Right cardiac atrium (tissue), 5 donors: ENCODE data around the gene XPR1. TPM values are rescaled to one million over a fixed set of nuclear protein-coding genes. Genes with fewer than 3 reads are reported as not detected.

Experiments
- ATAC-seq, 2 donors: fragments of 200-7000 bp; cut with Tn5 transposase; one replicate each; pipeline versions ENCODE4 v1.8.0 to v1.9.1; 2020; ENCODE audit warnings: moderate library complexity in 2 of 2, mild to moderate bottlenecking in 1 of 2
- DNase-seq, 3 donors: peaks; one replicate each; pipeline ENCODE4 v3.0.0-alpha.2; 2020
- H3K27ac ChIP-seq: one replicate; pipeline ENCODE4 v1.5.1; 2013; ENCODE audit warnings: mild to moderate bottlenecking, low read length, control low read depth, moderate library complexity
- H3K27me3 ChIP-seq: one replicate; pipeline ENCODE4 v1.6.1; 2013; ENCODE audit not compliant: control insufficient read depth, insufficient read depth
- H3K4me1 ChIP-seq: one replicate; pipeline ENCODE4 v1.6.1; 2013; ENCODE audit warnings: low read length; ENCODE audit not compliant: control insufficient read depth, insufficient read depth
- H3K4me3 ChIP-seq: one replicate; pipeline ENCODE4 v1.5.1; 2013; ENCODE audit warnings: low read length, control low read depth
- H3K9me3 ChIP-seq: one replicate; pipeline ENCODE4 v1.6.1; 2013; ENCODE audit warnings: low read length; ENCODE audit not compliant: control insufficient read depth
- WGBS: extraction: QIAGEN DNeasy Blood & Tissue Kit; methylation state at CpG from one replicate; pipeline ENCODE4 v1.1.7; 2013; 5-methylcytosine and 5-hydroxymethylcytosine counted together
- intact Hi-C, 4 donors: fragments of 100-400 bp; cut with DNase I; formaldehyde crosslinking; loops; one replicate each; pipeline versions ENCODE4 v1.11.0 to v1.14.0; 2022 to 2023
- polyA plus RNA-seq: library from polyadenylated mRNA; stranded (reverse); fragments of 200-250 nt; gene quantifications from one replicate; pipeline ENCODE4 v1.2.3, GENCODE V29; 2013
- total RNA-seq, 4 donors: library from RNA; stranded (reverse); fragmentation: NEBNext Ultra II Directional; extraction: Animal tissue kit (Norgen Biotek cat#: 25700); gene quantifications; one replicate each; pipeline ENCODE4 v1.2.1, GENCODE V29; 2021
- donor health status: healthy with polysubstance abuse.
- donor health status: DM: no; HTN: yes; CAD: no.
- donor health status: DM: no; HTN: no; CAD: no.
- donor health status: DM: no; HTN: yes; CAD: no; lungs with severe emphysema.
- donor health status: DM: yes; HTN: yes; CAD: no.

XPR1 gene
- total and polyA plus RNA-seq, 5 donors = 10.7 to 33.4 (median 31.4) TPM

DNA sequence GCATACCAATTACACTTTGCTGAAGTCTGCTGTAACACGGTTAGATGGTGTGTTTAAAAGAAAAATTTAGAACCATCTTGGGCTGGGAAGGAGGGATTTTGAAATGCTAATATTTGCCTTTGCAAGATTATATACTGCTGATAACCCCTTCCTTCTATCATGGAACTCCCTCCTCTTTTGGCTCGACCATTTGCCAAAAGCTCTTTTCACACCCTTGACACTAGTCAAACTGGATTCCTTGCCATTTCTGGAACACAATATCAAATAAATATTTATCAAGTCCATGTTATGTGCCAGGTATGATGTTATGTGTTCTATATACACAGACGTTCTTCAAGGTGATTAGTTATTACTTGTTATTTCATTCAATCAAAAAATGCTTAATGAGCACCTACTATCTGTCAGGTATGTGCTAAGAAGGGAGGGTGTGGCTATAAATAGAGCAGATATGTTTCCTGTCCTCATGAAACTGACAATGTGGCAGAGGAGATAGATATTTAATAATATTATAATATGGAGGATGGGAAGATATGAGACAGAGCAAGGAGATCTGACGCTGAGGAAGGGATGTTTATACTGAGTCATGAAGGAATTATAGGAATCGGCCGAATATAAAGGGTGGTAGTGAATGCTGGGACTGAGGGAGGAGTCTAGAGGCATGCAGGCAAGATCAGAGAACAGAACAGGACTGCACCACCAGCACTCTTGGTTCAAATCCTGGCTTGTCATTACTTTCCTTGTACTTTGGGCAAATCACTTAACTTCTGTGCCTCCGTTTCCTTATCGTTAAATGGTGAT, 16.1 kb upstream of the XPR1 start:
- 64% methylated on average over 8 of the region's 8 CpGs for WGBS
- DNase-seq = no peak
- Histone ChIP-seq H3K9me3 (no peaks in the 10 kb centered on the region), H3K4me1 (peaks cover 2% of the 10 kb centered on the region), H3K4me3 (no peak overlapping the region), H3K27ac (no peak overlapping the region), H3K27me3 (no peaks in the 10 kb centered on the region)
- ATAC-seq = no peak
- intact Hi-C loops = loop anchor here in 1 of 4 donors (10.0 kb wide), 1 partner anchor 71 kb away; no protein-coding TSS in a partner anchor

DNA sequence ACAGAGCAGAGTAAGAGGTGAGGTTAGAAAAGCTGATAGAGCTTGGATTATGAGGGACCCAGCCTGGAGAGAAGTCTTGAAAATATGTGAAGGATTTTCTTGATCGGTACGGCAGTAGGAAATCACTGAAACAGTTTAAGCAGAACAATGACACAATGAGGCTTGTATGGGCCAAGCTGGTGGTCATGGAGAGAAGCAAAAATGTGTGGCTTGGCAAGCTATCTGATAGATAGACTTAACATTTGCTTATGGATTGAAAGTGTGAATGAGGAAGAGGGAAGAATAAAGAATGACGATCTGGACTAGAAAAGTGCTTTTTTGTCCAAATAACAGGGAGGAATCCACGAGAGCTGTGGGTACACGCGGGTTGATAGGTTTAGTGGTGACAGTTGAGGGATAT, 15.4 kb upstream of the XPR1 start:
- no peaks in the 10 kb centered on the region for H3K27me3 ChIP-seq
- intact Hi-C loops = loop anchor here in 1 of 4 donors (10.0 kb wide), 1 partner anchor 72 kb away; no protein-coding TSS in a partner anchor
- DNase-seq (no peak), ATAC-seq (no peak)
- WGBS = 70% methylated on average over 6 of the region's 6 CpGs
- H3K4me1 ChIP-seq = peaks cover 2% of the 10 kb centered on the region
- H3K4me3 ChIP-seq = no peak overlapping the region
- no peak overlapping the region for H3K27ac ChIP-seq
- no peaks in the 10 kb centered on the region for H3K9me3 ChIP-seq

DNA sequence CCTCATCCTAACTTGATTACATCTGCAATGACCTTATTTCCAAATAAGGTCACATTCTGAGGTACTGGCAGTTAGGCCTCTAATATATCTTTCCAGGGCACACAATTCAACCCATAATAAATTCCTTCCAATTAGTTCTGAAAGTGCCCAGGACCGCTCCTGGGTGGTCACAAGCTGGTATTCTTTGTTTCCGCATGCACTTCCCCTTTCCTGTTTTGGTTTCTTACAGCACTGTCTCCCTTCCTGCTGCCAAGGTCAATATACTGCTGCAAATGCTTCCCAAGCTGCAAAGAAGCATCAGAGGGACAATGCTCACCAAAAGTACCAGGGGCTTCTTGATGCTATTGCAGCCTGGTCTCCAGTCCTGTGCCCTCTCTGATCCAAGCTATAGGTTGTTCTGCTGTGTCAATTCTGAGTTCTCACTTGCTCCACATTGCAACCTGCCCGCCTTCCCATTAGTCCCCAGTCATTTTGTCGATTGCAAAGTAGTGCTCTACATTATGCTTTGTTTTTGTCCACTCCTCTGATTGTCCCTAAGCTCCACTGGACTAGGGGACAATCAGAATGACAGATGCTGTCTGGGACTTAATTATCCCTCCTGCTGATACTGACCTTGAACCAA, 13.9 kb upstream of the XPR1 start:
- DNase-seq = no peak
- no peak overlapping the region for H3K4me3 ChIP-seq
- H3K9me3 ChIP-seq = no peaks in the 10 kb centered on the region
- H3K4me1 ChIP-seq = peaks cover 2% of the 10 kb centered on the region
- no peak for ATAC-seq
- H3K27ac ChIP-seq = no peak overlapping the region
- intact Hi-C loops = loop anchor here in 1 of 4 donors (10.0 kb wide), 1 partner anchor 73 kb away; no protein-coding TSS in a partner anchor
- 74% methylated on average over 4 of the region's 4 CpGs for WGBS
- no peaks in the 10 kb centered on the region for H3K27me3 ChIP-seq

- WGBS = 81% methylated on average over 4 of the region's 4 CpGs
- intact Hi-C loops = no loop called here
- Histone ChIP-seq H3K27ac (no peak overlapping the region), H3K27me3 (no peaks in the 10 kb centered on the region), H3K4me3 (no peak overlapping the region), H3K4me1 (peaks cover 2% of the 10 kb centered on the region), H3K9me3 (no peaks in the 10 kb centered on the region)
- DNase-seq = no peak
- no peak for ATAC-seq
These were observed 11.2 kb upstream of the XPR1 start for GRCh38 chr1:180620581-180620980.

GRCh38 chr1:180622658-180623508, 8.9 kb upstream of the XPR1 start:
- Histone ChIP-seq H3K27me3 (no peaks in the 10 kb centered on the region), H3K27ac (no peak overlapping the region), H3K4me1 (no peaks in the 10 kb centered on the region), H3K9me3 (no peaks in the 10 kb centered on the region), H3K4me3 (no peak overlapping the region)
- ATAC-seq (no peak), DNase-seq (no peak)
- intact Hi-C loops = no loop called here
- WGBS = 93% methylated on average over 10 of the region's 10 CpGs

GRCh38 chr1:180623579-180624347, 8.1 kb upstream of the XPR1 start:
- H3K9me3 ChIP-seq = no peaks in the 10 kb centered on the region
- 68% methylated on average over 3 of the region's 3 CpGs for WGBS
- no peaks in the 10 kb centered on the region for H3K4me1 ChIP-seq
- intact Hi-C loops = no loop called here
- no peak overlapping the region for H3K27ac ChIP-seq
- DNase-seq = no peak
- H3K4me3 ChIP-seq = no peak overlapping the region
- no peak for ATAC-seq
- no peaks in the 10 kb centered on the region for H3K27me3 ChIP-seq

- Histone ChIP-seq H3K9me3 (no peaks in the 10 kb centered on the region), H3K27me3 (no peaks in the 10 kb centered on the region), H3K4me1 (peaks cover 3% of the 10 kb centered on the region), H3K4me3 (no peak overlapping the region), H3K27ac (no peak overlapping the region)
- intact Hi-C loops = no loop called here
- ATAC-seq (no peak), DNase-seq (no peak)
- WGBS = 74% methylated on average over 1 of the region's 1 CpG
These were observed 5.1 kb upstream of the XPR1 start for GRCh38 chr1:180626711-180627110.

DNA sequence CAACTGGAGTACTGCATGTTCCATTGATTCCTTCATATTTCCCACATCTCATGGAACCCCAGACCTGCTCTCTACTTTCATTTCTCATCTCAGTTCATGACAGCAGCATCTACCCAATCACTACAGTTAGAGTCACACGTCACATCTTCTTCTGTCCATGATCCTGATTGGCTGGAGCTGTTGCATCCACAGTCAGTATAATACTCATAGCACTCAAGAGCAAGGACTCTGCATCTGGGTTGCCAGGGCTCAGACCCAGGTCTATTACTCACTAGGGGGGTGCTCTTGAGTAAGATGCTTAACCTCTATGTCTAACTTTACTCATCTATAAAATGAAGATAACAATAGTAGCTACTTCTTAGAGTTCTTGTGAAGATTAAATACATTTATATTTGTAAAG, 4.4 kb upstream of the XPR1 start:
- no peak for ATAC-seq
- Histone ChIP-seq H3K27me3 (no peaks in the 10 kb centered on the region), H3K9me3 (no peaks in the 10 kb centered on the region), H3K27ac (no peak overlapping the region), H3K4me3 (no peak overlapping the region), H3K4me1 (peaks cover 3% of the 10 kb centered on the region)
- DNase-seq = no peak
- 97% methylated on average over 1 of the region's 1 CpG for WGBS
- intact Hi-C loops = no loop called here

- DNase-seq (no peak), ATAC-seq (no peak)
- Histone ChIP-seq H3K27me3 (no peaks in the 10 kb centered on the region), H3K9me3 (no peaks in the 10 kb centered on the region), H3K4me1 (peaks cover 3% of the 10 kb centered on the region), H3K4me3 (no peak overlapping the region), H3K27ac (no peak overlapping the region)
- intact Hi-C loops = no loop called here
- 55% methylated on average over 1 of the region's 1 CpG for WGBS
These were observed 3.2 kb upstream of the XPR1 start for GRCh38 chr1:180628646-180629045.

GRCh38 chr1:180630408-180631193, 1.2 kb upstream of the XPR1 start:
- no peak for ATAC-seq
- no peak for DNase-seq
- H3K27ac ChIP-seq = peak overlapping the region; percentile 67
- no peaks in the 10 kb centered on the region for H3K9me3 ChIP-seq
- H3K4me3 ChIP-seq = no peak overlapping the region
- H3K27me3 ChIP-seq = no peaks in the 10 kb centered on the region
- peaks cover 3% of the 10 kb centered on the region for H3K4me1 ChIP-seq
- WGBS = 80% methylated on average over 2 of the region's 2 CpGs
- intact Hi-C loops = loop anchor here in 3 of 4 donors (10.0 kb wide), 1 partner anchor 96 kb away; no protein-coding TSS in a partner anchor
